ENCODE results near the gene TDRD10.
"Not testable (repeated sequence)": the region's sequence is repeated elsewhere in the genome, so short reads cannot be mapped to it uniquely, and the experiment has no call there.

TDRD10 gene

GRCh38 chr1:154521695-154522094 lies 19.7 kb downstream of the TDRD10 start:
- TF ChIP-seq ZNF8 (CRISPR knock-in tag; IDR thresholded peaks at IDR 0.05) (no peak), PATZ1 (CRISPR knock-in tag; IDR thresholded peaks at IDR 0.05; ENCODE audit: borderline replicate concordance) (no peak), OSR1 (CRISPR knock-in tag; IDR thresholded peaks at IDR 0.05) (no peak), ZFP30 (CRISPR knock-in tag; IDR thresholded peaks at IDR 0.05) (no peak), TCF4 (CRISPR knock-in tag; IDR thresholded peaks at IDR 0.05; ENCODE audit: borderline replicate concordance) (no peak), TOX (CRISPR knock-in tag; IDR thresholded peaks at IDR 0.05; ENCODE audit: borderline replicate concordance) (no peak), ISL1 (CRISPR knock-in tag; IDR thresholded peaks at IDR 0.05) (no peak), SNAI2 (CRISPR knock-in tag; IDR thresholded peaks at IDR 0.05) (no peak), CSDC2 (CRISPR knock-in tag; IDR thresholded peaks at IDR 0.05) (no peak), ARNTL (CRISPR knock-in tag; IDR thresholded peaks at IDR 0.05; ENCODE audit: borderline replicate concordance, low read depth) (no peak)
- no peak for ATAC-seq

- no peak for ATAC-seq
- TF ChIP-seq ZFP30 (CRISPR knock-in tag; IDR thresholded peaks at IDR 0.05) (no peak), GLIS3 (CRISPR knock-in tag; IDR thresholded peaks at IDR 0.05) (no peak), CSRNP3 (CRISPR knock-in tag; IDR thresholded peaks at IDR 0.05) (no peak), CSDC2 (CRISPR knock-in tag; IDR thresholded peaks at IDR 0.05) (no peak), BACH2 (CRISPR knock-in tag; IDR thresholded peaks at IDR 0.05; ENCODE audit: borderline replicate concordance) (no peak), ZNF565 (CRISPR knock-in tag; conservative IDR thresholded peaks at IDR 0.05; ENCODE audit: low read depth) (no peak)
Measured at GRCh38 chr1:154524881-154525280, 22.9 kb downstream of the TDRD10 start.

GRCh38 chr1:154527192-154527591 lies 25.2 kb downstream of the TDRD10 start:
- ATAC-seq: no peak
- no peak for TF ChIP-seq TSHZ2 (CRISPR knock-in tag; IDR thresholded peaks at IDR 0.05)
- TF ChIP-seq TOX (CRISPR knock-in tag; IDR thresholded peaks at IDR 0.05; ENCODE audit: borderline replicate concordance): no peak
- no peak for TF ChIP-seq PATZ1 (CRISPR knock-in tag; IDR thresholded peaks at IDR 0.05; ENCODE audit: borderline replicate concordance)

GRCh38 chr1:154529308-154529707 lies 27.3 kb downstream of the TDRD10 start:
- TF ChIP-seq CREB5 (CRISPR knock-in tag; IDR thresholded peaks at IDR 0.05; ENCODE audit: low read depth) (no peak), ISL1 (CRISPR knock-in tag; IDR thresholded peaks at IDR 0.05) (no peak), ZNF8 (CRISPR knock-in tag; IDR thresholded peaks at IDR 0.05) (no peak), PPARA (CRISPR knock-in tag; IDR thresholded peaks at IDR 0.05; ENCODE audit: borderline replicate concordance) (no peak), ESRRG (CRISPR knock-in tag; IDR thresholded peaks at IDR 0.05) (no peak), CSRNP3 (CRISPR knock-in tag; IDR thresholded peaks at IDR 0.05) (no peak), ZFP30 (CRISPR knock-in tag; IDR thresholded peaks at IDR 0.05) (no peak), SNAI2 (CRISPR knock-in tag; IDR thresholded peaks at IDR 0.05) (no peak), RARB (CRISPR knock-in tag; IDR thresholded peaks at IDR 0.05) (no peak), TOX (CRISPR knock-in tag; IDR thresholded peaks at IDR 0.05; ENCODE audit: borderline replicate concordance) (no peak), TSHZ2 (CRISPR knock-in tag; IDR thresholded peaks at IDR 0.05) (no peak), CSDC2 (CRISPR knock-in tag; IDR thresholded peaks at IDR 0.05) (no peak), OSR1 (CRISPR knock-in tag; IDR thresholded peaks at IDR 0.05) (no peak)

GRCh38 chr1:154531950-154532349 lies 29.9 kb downstream of the TDRD10 start:
- ATAC-seq: not testable (repeated sequence)

More at GRCh38 chr1:154529308-154529707, 27.3 kb downstream of the TDRD10 start:
- no peak for ATAC-seq

Data from SK-N-SH treated with all-trans-retinoic acid at 6 μM for 48 hours (cell line).